ENCODE data around the gene ARHGAP40.
"Not testable (repeated sequence)": the region's sequence is repeated elsewhere in the genome, so short reads cannot be mapped to it uniquely, and the experiment has no call there.

The ARHGAP40 gene

DNA sequence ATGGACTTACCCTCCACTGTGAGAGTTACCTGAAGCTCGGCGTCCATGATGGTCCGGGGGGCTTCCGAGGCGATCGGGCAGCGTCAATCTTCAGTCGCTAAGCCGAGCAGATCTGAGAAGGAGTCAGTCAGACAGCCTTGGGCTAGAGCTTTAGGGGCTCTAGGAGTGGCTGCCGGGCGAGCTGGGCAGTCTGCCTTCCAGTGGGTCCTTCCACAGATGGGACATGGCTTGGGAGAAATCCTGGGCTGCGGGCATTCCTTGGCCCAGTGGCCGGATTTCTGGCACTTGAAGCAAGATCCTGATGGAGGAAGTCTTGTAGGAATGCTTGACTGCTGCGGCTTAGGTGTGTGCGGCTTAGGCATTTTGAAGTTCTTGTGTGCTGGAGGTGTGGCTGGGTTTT, 5.7 kb upstream of the ARHGAP40 start:
- H3K36me3 Mint-ChIP-seq (ENCODE audit: low read depth); ATAC-seq; H3K4me1 Mint-ChIP-seq; H3K9me3 Mint-ChIP-seq; DNase-seq; H3K4me3 Mint-ChIP-seq; H3K27ac Mint-ChIP-seq: not testable (repeated sequence)
- H3K27me3 Mint-ChIP-seq, result peaks cover 14% of the 10 kb centered on the region

DNA sequence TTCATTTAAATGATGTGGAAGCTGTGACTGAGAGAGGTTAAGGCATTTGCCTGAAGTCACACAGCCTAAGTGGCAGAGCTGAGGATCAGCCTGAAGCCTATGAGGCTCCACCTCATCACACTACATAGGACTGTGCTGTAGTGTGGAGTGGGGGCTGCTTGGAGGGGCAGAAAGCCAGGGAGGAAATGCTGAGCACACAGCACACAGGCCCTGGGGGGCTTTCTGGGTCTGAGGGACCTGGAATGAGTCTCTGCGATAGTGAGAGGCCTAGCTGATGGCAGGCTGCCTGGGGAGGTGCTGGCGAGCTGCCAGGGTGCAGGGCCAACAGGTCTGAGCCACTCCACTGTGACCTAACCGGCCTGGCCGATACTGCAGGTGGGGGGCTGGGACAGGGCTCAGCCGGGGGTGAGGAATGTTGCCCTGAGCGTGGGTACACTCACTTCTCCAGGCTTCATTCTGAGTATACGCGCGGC, 2.2 kb upstream of the ARHGAP40 start:
- H3K36me3 Mint-ChIP-seq (ENCODE audit: low read depth), result no peaks in the 10 kb centered on the region
- H3K4me3 Mint-ChIP-seq, result no peak overlapping the region
- no peaks in the 10 kb centered on the region for H3K9me3 Mint-ChIP-seq
- DNase-seq (no peak), ATAC-seq (no peak)
- peaks cover 6% of the 10 kb centered on the region for H3K4me1 Mint-ChIP-seq
- no peak overlapping the region for H3K27ac Mint-ChIP-seq
- H3K27me3 Mint-ChIP-seq, result peaks cover 42% of the 10 kb centered on the region

DNA sequence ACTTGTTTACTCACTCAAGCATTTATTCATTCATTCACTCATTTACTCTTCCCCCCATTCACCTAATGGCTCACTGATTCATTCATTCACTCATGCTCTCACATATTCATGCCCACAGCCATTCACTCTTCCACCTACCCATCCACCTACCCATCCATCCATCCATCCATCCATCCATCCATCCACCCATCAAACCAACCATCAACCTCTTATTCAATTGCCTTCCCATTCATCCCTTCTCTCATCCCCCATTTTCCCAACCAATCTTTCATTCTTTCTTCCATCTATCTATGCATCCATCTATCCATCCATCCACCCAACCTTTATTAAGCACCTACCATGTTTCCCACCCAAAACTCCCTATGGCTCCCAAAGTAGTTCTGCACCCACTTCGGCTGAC, 1.6 kb upstream of the ARHGAP40 start:
- Mint-ChIP-seq H3K4me3 (no peak overlapping the region), H3K36me3 (ENCODE audit: low read depth) (no peaks in the 10 kb centered on the region), H3K9me3 (no peaks in the 10 kb centered on the region), H3K4me1 (peaks cover 6% of the 10 kb centered on the region), H3K27me3 (peaks cover 46% of the 10 kb centered on the region), H3K27ac (no peak overlapping the region)
- DNase-seq (no peak), ATAC-seq (no peak)

DNA sequence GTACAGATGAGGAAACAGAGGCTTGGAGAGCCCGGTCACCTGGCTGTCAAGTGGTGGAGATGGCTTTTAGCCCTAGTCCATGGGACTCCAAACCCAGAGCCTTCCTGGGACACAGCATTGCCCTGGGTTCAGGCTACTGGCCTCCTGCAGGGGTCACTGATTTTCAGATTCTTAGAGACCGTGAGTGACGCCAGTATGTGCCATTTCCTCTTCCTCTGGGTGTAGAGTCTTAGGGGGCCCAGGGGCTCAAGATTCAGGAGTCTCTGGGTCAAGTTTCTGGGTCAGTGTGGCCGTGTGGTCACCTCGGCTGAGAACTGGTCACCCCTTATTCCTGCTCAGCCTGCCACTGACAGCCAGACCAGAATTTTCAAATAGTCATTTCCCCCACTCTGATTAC, 574 bp downstream of the ARHGAP40 start:
- ATAC-seq (no peak), DNase-seq (no peak)
- H3K9me3 Mint-ChIP-seq, result no peaks in the 10 kb centered on the region
- H3K36me3 Mint-ChIP-seq (ENCODE audit: low read depth), result no peaks in the 10 kb centered on the region
- peaks cover 6% of the 10 kb centered on the region for H3K4me1 Mint-ChIP-seq
- no peak overlapping the region for H3K4me3 Mint-ChIP-seq
- no peak overlapping the region for H3K27ac Mint-ChIP-seq
- H3K27me3 Mint-ChIP-seq, result peaks cover 59% of the 10 kb centered on the region

DNA sequence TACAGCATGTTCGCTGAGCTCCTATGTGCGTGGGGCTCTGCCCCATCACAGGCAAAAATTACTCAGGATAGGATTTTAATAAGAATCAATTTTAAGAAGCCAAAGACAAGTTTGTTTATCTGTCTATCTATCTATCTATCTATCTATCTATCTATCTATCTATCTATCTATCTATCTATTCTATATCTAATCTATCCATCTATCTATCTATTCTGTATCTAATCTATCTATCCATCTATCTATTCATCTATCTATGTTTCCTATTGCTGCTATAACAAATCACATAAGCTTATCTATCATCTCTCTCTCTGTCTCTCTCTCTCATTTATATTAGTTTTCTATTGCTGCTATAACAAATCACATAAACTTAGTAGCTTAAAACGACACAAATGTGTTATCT, 1.7 kb downstream of the ARHGAP40 start:
- Mint-ChIP-seq H3K36me3 (ENCODE audit: low read depth) (no peaks in the 10 kb centered on the region), H3K4me1 (peaks cover 6% of the 10 kb centered on the region), H3K9me3 (no peaks in the 10 kb centered on the region), H3K27me3 (peaks cover 59% of the 10 kb centered on the region), H3K27ac (no peak overlapping the region), H3K4me3 (no peak overlapping the region)
- DNase-seq (no peak), ATAC-seq (no peak)

DNA sequence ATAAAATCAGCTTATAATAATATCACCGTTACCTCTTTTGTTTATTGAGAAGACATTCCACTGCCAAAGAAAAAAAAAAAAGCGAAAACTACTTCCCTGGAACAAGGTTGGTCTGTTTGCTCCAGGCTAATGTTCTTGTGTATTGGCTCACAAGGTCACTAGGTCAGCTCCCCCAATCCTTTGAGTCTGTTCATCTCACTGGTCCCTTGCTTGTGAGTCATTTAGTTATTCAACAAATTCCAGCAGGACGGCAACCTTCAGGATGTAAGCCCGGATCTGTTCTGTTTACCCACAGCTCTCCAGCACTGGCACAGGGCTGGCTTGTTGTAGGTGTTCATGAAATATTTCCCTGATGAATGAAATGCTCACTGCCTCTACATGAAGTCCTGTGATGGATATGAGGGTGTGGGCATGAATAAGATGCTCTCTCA, 3.3 kb downstream of the ARHGAP40 start:
- Mint-ChIP-seq H3K4me1 (peaks cover 6% of the 10 kb centered on the region), H3K9me3 (no peaks in the 10 kb centered on the region), H3K4me3 (no peak overlapping the region), H3K27ac (no peak overlapping the region), H3K36me3 (ENCODE audit: low read depth) (no peaks in the 10 kb centered on the region), H3K27me3 (peaks cover 54% of the 10 kb centered on the region)
- ATAC-seq, result no peak
- no peak for DNase-seq

DNA sequence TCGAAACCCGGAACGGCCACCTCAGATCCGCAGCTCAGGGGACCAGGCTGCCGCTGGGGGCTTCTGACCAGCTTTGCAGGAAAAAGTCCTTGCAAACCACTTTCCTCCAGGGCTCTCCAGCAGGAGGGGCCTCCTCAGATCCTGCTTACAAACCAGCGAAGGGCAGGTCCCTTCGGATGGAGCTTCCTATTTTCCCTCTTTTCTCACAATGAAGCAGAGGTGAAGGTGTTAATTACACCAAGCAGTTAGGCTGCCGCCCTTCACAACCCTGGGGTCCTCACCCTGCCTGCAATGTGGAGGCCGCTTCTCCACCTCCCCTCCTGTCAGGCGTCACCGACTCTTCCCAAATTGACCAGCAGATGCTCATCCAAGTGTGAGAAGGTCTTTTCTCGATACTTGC, 5.7 kb downstream of the ARHGAP40 start:
- no peak for ATAC-seq
- Mint-ChIP-seq H3K27ac (no peak overlapping the region), H3K36me3 (ENCODE audit: low read depth) (no peaks in the 10 kb centered on the region), H3K4me3 (no peak overlapping the region), H3K27me3 (peaks cover 37% of the 10 kb centered on the region), H3K4me1 (no peaks in the 10 kb centered on the region), H3K9me3 (no peaks in the 10 kb centered on the region)
- no peak for DNase-seq

DNA sequence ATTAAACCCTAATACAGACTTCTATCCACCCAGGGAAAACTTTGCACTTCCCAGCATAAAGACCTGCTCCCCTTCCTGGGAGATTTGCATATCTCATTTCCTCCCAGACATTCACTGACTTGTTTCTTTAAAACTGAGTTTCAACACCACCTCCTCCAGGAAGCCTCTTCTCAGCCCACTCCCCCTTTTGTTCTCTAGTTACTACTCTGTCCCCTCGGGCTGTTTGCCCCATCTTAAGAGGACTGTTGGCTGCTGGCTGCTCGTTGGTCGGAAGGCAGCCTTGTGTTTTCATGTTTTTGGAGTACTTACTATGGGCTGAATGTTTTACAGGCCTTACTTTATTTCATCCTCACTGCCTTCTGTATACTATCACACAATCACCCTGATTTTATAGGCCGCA, 6.6 kb downstream of the ARHGAP40 start:
- H3K4me3 Mint-ChIP-seq, result no peak overlapping the region
- H3K4me1 Mint-ChIP-seq, result no peaks in the 10 kb centered on the region
- H3K27me3 Mint-ChIP-seq, result peaks cover 34% of the 10 kb centered on the region
- DNase-seq (no peak), ATAC-seq (no peak)
- H3K36me3 Mint-ChIP-seq (ENCODE audit: low read depth), result no peaks in the 10 kb centered on the region
- H3K9me3 Mint-ChIP-seq, result no peaks in the 10 kb centered on the region
- no peak overlapping the region for H3K27ac Mint-ChIP-seq

DNA sequence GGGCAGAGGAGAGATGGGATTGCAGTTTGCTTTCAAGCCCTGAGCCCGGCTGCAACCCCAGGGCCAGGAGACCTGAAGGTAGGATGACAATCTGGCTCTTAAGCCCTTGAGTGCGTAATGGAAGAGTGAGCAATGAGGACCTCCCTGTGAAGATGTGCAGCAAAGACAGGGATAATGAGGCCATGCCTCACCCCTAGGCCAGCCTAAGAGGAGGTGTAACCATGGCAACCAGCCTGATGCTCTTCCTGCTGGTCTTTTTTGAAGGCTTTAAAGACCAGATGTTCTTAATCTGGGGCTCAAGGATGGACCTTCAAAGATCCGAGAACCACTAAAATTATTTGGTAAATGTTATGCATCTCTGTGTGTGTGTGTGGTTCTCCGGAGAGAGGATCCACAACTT, 8.2 kb downstream of the ARHGAP40 start:
- Mint-ChIP-seq H3K4me1 (no peaks in the 10 kb centered on the region), H3K4me3 (no peak overlapping the region), H3K36me3 (ENCODE audit: low read depth) (no peaks in the 10 kb centered on the region), H3K27me3 (peaks cover 28% of the 10 kb centered on the region), H3K27ac (no peak overlapping the region), H3K9me3 (no peaks in the 10 kb centered on the region)
- ATAC-seq (no peak), DNase-seq (no peak)

DNA sequence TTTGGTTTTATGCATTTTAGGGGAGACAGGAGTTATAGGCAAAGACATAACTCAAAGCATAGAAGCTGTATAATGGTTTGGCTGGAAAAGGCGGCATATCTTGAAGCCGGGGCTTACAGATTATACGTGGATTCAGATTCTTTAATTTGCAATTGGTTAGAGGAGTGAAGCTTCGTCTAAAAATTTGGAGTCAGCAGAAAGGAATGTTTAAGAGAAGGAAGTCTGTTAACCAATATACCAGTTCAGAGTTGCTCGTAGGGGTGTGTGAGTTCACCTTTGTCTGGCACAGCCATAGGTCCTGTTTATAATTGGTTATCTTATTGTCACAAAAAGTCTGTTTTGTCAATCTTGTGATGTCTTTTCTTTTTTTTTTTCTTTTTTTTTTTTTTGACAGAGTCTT, 8.9 kb downstream of the ARHGAP40 start:
- ATAC-seq (no peak), DNase-seq (no peak)
- Mint-ChIP-seq H3K36me3 (ENCODE audit: low read depth) (no peaks in the 10 kb centered on the region), H3K27ac (no peak overlapping the region), H3K27me3 (peaks cover 24% of the 10 kb centered on the region), H3K9me3 (no peaks in the 10 kb centered on the region), H3K4me1 (no peaks in the 10 kb centered on the region), H3K4me3 (no peak overlapping the region)

DNA sequence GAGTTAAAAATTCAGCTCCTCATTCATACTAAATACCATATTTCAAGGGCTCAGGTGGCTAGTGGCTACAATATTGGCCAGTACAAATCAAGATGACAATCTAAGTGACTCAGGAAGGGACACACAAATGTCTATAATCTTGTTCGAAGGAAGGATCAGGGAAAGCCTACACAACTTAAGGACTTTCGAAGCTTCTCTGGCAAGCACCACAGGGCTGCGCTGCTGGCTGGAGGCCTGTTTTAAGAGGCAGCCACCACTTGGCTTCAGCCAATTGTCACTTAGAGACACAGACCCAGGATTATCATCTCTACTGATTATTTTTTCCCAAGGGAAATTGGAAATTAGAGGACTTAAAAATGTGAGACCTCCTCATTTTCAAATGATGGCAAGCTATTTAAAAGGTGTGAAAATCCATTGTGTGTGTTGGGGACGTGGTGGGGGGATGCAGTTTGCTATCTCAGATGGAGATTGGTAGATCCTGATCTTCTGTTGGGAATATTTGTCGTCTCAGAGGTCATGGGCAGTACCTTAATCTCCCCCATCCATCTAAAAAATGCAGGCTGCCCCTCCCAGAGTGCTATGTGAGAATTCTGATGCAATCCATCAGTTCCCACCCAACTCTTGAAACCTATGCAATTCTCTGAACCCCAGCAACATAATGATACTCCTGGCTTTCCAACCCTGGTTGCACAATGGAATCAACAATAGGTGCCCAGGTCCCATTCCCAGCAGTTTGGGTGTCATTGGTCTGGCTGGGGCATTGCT, 11.3 kb downstream of the ARHGAP40 start:
- Mint-ChIP-seq H3K27me3 (peaks cover 15% of the 10 kb centered on the region), H3K4me3 (no peak overlapping the region), H3K27ac (no peak overlapping the region), H3K9me3 (no peaks in the 10 kb centered on the region), H3K4me1 (no peaks in the 10 kb centered on the region), H3K36me3 (ENCODE audit: low read depth) (no peaks in the 10 kb centered on the region)
- ATAC-seq (no peak), DNase-seq (no peak)

DNA sequence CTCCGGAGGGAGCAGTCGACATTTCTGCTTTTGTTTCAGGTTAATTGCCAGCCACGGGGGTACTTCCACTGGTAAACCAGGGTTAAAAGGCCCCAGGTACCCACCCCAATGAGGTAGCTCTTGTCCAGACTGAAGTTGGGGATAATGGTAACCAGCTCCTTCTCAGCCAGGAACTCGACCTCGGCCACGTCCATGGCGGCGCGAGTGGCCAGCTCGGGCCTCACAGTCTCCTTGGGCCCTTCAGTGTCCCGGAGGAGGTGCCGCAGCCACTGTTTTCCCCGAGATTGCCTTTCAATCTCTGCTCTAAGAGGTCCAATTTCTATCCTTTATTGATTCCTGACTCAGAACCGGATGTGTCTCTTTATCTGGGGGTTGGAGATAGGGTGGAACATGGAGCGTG, 13.7 kb downstream of the ARHGAP40 start:
- Mint-ChIP-seq H3K9me3 (no peaks in the 10 kb centered on the region), H3K27ac (no peak overlapping the region), H3K27me3 (peaks cover 25% of the 10 kb centered on the region), H3K4me1 (no peaks in the 10 kb centered on the region), H3K4me3 (no peak overlapping the region), H3K36me3 (ENCODE audit: low read depth) (no peaks in the 10 kb centered on the region)
- DNase-seq (no peak), ATAC-seq (no peak)

DNA sequence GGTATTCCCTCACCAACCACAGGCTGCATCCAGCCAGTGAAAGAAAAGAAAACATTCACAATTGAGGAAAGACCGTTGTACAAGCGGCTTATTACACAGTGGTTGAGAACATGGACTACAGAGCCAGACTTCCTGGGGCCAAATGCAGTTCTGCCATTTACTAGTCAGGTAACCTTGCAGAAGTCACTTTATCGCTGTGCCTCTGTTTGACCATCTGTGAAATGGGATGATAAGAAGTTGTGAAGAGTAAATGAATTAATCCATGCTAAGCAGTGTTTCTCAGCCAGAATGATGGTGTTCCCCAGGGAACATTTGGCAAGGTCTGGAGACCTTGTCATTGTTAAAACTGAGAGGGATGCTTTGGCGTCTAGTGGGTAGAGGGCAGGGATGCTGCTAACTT, 14.8 kb downstream of the ARHGAP40 start:
- H3K4me1 Mint-ChIP-seq, result no peaks in the 10 kb centered on the region
- H3K27ac Mint-ChIP-seq, result no peak overlapping the region
- no peak overlapping the region for H3K4me3 Mint-ChIP-seq
- no peaks in the 10 kb centered on the region for H3K9me3 Mint-ChIP-seq
- DNase-seq, result no peak
- peaks cover 33% of the 10 kb centered on the region for H3K27me3 Mint-ChIP-seq
- H3K36me3 Mint-ChIP-seq (ENCODE audit: low read depth), result no peaks in the 10 kb centered on the region
- ATAC-seq, result no peak

DNA sequence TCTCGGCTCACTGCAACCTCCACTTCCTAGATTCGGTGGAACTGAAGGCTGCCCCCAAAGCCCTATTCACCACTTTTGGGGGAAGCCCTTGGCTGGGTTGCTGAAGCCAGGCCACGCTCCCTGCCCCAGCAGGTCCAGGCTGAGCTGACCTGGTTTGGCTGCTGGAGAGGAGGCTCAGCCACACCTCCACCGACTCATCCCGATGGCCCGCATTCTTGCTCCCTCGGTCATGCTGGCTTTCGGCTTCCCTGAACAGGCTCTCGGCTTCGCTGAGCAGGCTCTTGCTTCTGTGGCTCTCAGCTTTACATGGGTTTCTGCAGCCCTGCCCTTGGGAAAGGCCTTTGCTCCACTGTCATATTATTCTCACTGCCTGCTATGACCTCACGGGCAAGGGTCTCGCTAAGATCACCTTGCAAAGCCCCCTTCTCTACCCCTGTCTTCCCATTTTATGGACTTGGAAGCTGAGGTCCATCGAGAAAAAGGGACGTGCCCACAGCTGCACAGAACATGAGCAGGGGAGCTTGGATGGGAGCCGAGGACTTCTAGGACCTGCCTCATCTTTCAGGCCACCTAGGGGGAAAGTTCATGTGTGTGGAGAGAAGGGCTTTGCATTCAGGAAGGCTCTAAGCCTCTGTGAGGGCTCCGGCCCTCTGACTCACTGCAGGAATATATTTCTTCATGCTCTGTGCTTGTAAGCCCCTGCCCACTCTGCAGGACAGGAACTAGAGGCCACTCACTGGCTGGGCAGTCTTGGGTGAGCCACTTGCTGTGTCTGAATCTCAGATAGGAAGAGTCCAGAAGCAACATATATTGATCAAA, 15.6 kb downstream of the ARHGAP40 start:
- Mint-ChIP-seq H3K27me3 (peaks cover 35% of the 10 kb centered on the region), H3K4me3 (no peak overlapping the region), H3K36me3 (ENCODE audit: low read depth) (no peaks in the 10 kb centered on the region), H3K9me3 (no peaks in the 10 kb centered on the region), H3K27ac (no peak overlapping the region), H3K4me1 (no peaks in the 10 kb centered on the region)
- DNase-seq, result no peak
- ATAC-seq, result no peak

DNA sequence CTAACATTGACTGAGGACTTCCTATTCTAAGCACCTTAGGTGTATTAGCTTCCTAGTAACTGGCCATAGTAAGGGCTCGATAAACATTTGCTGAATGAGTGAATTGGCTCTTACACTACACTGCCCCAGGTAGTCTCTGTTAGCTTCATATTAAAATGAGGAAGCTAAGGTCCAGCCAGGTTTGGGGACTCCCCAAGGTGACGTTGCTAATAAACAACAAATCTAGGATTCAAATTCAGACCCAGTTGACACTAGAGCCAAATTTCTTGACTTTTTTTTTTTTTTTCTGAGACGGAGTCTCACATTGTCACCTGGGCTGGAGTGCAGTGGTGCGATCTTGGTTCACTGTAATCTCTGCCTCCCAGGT, 16.2 kb downstream of the ARHGAP40 start:
- no peak overlapping the region for H3K27ac Mint-ChIP-seq
- no peak overlapping the region for H3K4me3 Mint-ChIP-seq
- no peak for DNase-seq
- H3K27me3 Mint-ChIP-seq, result peaks cover 30% of the 10 kb centered on the region
- no peaks in the 10 kb centered on the region for H3K4me1 Mint-ChIP-seq
- no peak for ATAC-seq
- H3K9me3 Mint-ChIP-seq, result no peaks in the 10 kb centered on the region
- no peaks in the 10 kb centered on the region for H3K36me3 Mint-ChIP-seq (ENCODE audit: low read depth)

All from activated naive CD8-positive, alpha-beta T cell treated with anti-CD3 and anti-CD28 coated beads, Interleukin-2, amount 50 U/mL, for 24 hours (primary cell).